GM12878 (cell line): Measurements from ENCODE around the gene ZNF234. TPM values are rescaled to one million over a fixed set of nuclear protein-coding genes. Genes with fewer than 3 reads are reported as not detected.
A peak's percentile ranks its signal among the peaks of the same experiment; 100 is the strongest.

ENCODE experiments used
- ETV6 ChIP-seq, 2 experiments: fragments of 450-650 bp in 1 of 2; IDR thresholded peaks in 1 of 2; conservative IDR thresholded peaks in 1 of 2; 2 replicates each; pipeline ENCODE4 v1.6.1; 2014; ENCODE audit warnings: antibody characterized with exemption in 1 of 2, borderline replicate concordance in 1 of 2, low read depth in 1 of 2, mild to moderate bottlenecking in 1 of 2, moderate library complexity in 1 of 2
- EZH2 ChIP-seq: IDR thresholded peaks from 2 replicates; pipeline ENCODE4 v1.6.1; 2012; ENCODE audit warnings: low read depth, mild to moderate bottlenecking, control low read depth, inconsistent platforms, low read length, borderline replicate concordance; ENCODE audit not compliant: control insufficient read depth
- KDM1A ChIP-seq: fragments of 200-600 bp; sonication (generic); IDR thresholded peaks from 2 replicates; pipeline ENCODE4 v1.6.1; 2016; ENCODE audit warnings: borderline replicate concordance
- MEF2A ChIP-seq: IDR thresholded peaks from 2 replicates; pipeline ENCODE4 v1.6.1; 2011; ENCODE audit warnings: low read depth, mild to moderate bottlenecking, low read length, moderate library complexity; ENCODE audit not compliant: insufficient read depth
- MTA2 ChIP-seq: fragments of 450-650 bp; IDR thresholded peaks from 2 replicates; pipeline ENCODE4 v1.6.1; 2016; ENCODE audit warnings: low read depth, mild to moderate bottlenecking, moderate library complexity
- NFIC ChIP-seq: IDR thresholded peaks from 2 replicates; pipeline ENCODE4 v1.6.1; 2012; ENCODE audit warnings: low read depth, mild to moderate bottlenecking, inconsistent platforms, low read length, moderate library complexity
- NR2C2 ChIP-seq: IDR thresholded peaks from 2 replicates; pipeline ENCODE4 v1.6.1; 2011; ENCODE audit warnings: borderline replicate concordance, low read depth; ENCODE audit not compliant: control insufficient read depth, insufficient read length
- NR2F1 ChIP-seq: fragments of 450-650 bp; conservative IDR thresholded peaks from 2 replicates; pipeline ENCODE4 v1.6.1; 2017; ENCODE audit warnings: mild to moderate bottlenecking
- NRF1 ChIP-seq: conservative IDR thresholded peaks from 2 replicates; pipeline ENCODE4 v1.6.1; 2011; ENCODE audit warnings: mild to moderate bottlenecking, low read depth, low read length, improper control_type of control experiment
- POLR2AphosphoS5 ChIP-seq: IDR thresholded peaks from 2 replicates; pipeline ENCODE4 v1.6.1; 2011; ENCODE audit warnings: mild to moderate bottlenecking, low read length, inconsistent platforms
- RAD51 ChIP-seq: fragments of 450-650 bp; IDR thresholded peaks from 2 replicates; pipeline ENCODE4 v1.6.1; 2016; ENCODE audit warnings: moderate library complexity, mild to moderate bottlenecking, inconsistent platforms
- RUNX3 ChIP-seq: IDR thresholded peaks from 2 replicates; pipeline ENCODE4 v1.6.1; 2012; ENCODE audit warnings: low read length, inconsistent platforms
- SIN3A ChIP-seq: IDR thresholded peaks from 2 replicates; pipeline ENCODE4 v1.6.1; 2012; ENCODE audit warnings: low read depth, low read length, improper control_type of control experiment
- SUZ12 ChIP-seq: fragments of 200-600 bp; sonication (generic); IDR thresholded peaks from one replicate; pipeline ENCODE4 v1.6.1; 2018; ENCODE audit warnings: antibody characterized with exemption, mild to moderate bottlenecking; ENCODE audit not compliant: unreplicated experiment
- TCF7 ChIP-seq: IDR thresholded peaks from 2 replicates; pipeline ENCODE4 v1.6.1; 2014; ENCODE audit warnings: antibody characterized with exemption, borderline replicate concordance
- YBX1 ChIP-seq: fragments of 450-650 bp; IDR thresholded peaks from 2 replicates; pipeline ENCODE4 v1.6.1; 2016; ENCODE audit warnings: antibody characterized with exemption
- YY1 ChIP-seq: IDR thresholded peaks from 2 replicates; pipeline ENCODE4 v1.6.1; 2011; ENCODE audit warnings: low read depth, mild to moderate bottlenecking, low read length
- ZZZ3 ChIP-seq: IDR thresholded peaks from 2 replicates; pipeline ENCODE4 v1.6.1; 2011; ENCODE audit warnings: low read depth; ENCODE audit not compliant: control insufficient read depth, insufficient read length
- polyA plus RNA-seq, 11 experiments: library from polyadenylated mRNA; depleted of rRNA in 4 of 11; unstranded in 6 of 11; stranded (reverse) in 5 of 11; fragments of >200 nt; fragmentation: Nextera tagmentation in 4 of 11; fragmentation: Illumina TruSeq in 1 of 11; extraction: Ambion mirVana in 4 of 11; extraction: Trizol in 1 of 11; gene quantifications; 1 replicate in 1 of 11; 2 replicates in 10 of 11; pipeline versions ENCODE4 v1.2.1 to v1.2.3, GENCODE V29; 2011 to 2016; ENCODE audit warnings: inconsistent platforms in 2 of 11, missing spikeins in 2 of 11, low read depth in 1 of 11
- total RNA-seq, 4 experiments: library from RNA; depleted of rRNA in 3 of 4; stranded (reverse); fragments of >200 nt in 3 of 4; fragmentation: Illumina TruSeq in 1 of 4; extraction: Trizol in 1 of 4; gene quantifications; 2 replicates each; pipeline versions ENCODE4 v1.2.1 to v1.2.3, GENCODE V29; 2013 to 2021
- TF ChIP-seq, protein P1 (sequence below): fragments of 450-650 bp; IDR thresholded peaks from 2 replicates; pipeline ENCODE4 v1.6.1; 2016; ENCODE audit warnings: mild to moderate bottlenecking, moderate library complexity, borderline replicate concordance
- TF ChIP-seq, protein P2 (sequence below): fragments of 450-650 bp; IDR thresholded peaks from 2 replicates; pipeline ENCODE4 v1.6.1; 2016; ENCODE audit warnings: mild to moderate bottlenecking
- TF ChIP-seq, protein P3 (sequence below): IDR thresholded peaks from 2 replicates; pipeline ENCODE4 v1.6.1; 2011; ENCODE audit warnings: mild to moderate bottlenecking, low read depth, low read length, moderate library complexity; ENCODE audit not compliant: insufficient replicate concordance
- TF ChIP-seq, protein P4 (sequence below): IDR thresholded peaks from 2 replicates; pipeline ENCODE4 v1.6.1; 2011; ENCODE audit warnings: borderline replicate concordance, low read depth, mild to moderate bottlenecking, moderate library complexity, low read length; ENCODE audit not compliant: insufficient read depth, poor library complexity, severe bottlenecking

ZNF234 gene
- total and polyA plus RNA-seq, 10 of the 15 experiments (the other 5 are each of a cell fraction or from before 2014, with no cell fraction given): 2.7 to 10.5 (median 5.2) TPM

DNA sequence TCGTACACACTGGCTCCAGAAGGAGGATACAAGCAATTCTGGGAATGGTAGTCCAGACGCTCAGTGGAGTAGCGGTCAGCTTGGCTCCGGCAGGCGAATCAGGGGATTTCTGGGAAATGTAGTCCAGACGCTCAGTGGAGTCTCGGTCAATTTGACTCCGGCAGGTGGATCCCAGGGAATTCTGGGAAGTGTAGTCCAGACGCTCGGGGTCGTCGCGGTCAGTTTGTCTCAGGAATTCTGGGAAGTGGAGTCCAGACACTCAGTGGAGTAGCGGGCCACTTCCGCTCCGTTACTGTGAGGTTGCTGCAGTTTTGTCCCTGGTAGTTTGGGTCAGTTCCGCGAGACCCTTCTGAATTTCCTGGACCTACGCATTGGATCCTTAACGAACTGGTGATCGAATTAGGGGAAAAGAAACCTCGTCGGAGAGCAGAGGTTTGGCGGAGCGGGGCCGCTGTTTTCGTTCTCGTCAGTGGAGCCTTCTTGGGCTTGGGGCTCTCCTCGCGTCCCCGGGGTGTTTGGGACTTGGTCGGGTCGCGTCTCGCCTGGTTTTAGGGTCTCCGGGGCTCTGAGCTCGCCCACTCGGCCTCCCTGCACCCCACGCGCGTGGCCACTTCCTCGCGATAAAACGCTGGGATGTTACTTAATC is 28.1 kb upstream of the ZNF234 start, which contains the start of gene ZNF225 (continued):
- TF ChIP-seq RUNX3 (peak; percentile 91), MTA2 (no peak), YBX1 (no peak), TCF7 (no peak), SIN3A (peak; percentile 73; the same call in 1 of the 2 replicates), ZZZ3 (no peak), RAD51 (no peak), NRF1 (no peak; the same call in 1 of the 2 replicates), NFIC (no peak), ETV6 (conservative IDR thresholded peaks at IDR 0.05 in 1 of 2, IDR thresholded peaks at IDR 0.05 in 1 of 2; ENCODE audit: borderline replicate concordance in 1 of 2, low read depth in 1 of 2) (no peak), NR2F1 (peak; percentile 81), SUZ12 (no peak), EZH2 (no peak), KDM1A (no peak), NR2C2 (no peak), YY1 (peak; percentile 79), POLR2AphosphoS5 (peak; percentile 55; the same call in 1 of the 2 replicates), MEF2A (0 out of 2 replicates have a peak, but pooled peaks have one; percentile 17)
- TF ChIP-seq, protein P1, sequence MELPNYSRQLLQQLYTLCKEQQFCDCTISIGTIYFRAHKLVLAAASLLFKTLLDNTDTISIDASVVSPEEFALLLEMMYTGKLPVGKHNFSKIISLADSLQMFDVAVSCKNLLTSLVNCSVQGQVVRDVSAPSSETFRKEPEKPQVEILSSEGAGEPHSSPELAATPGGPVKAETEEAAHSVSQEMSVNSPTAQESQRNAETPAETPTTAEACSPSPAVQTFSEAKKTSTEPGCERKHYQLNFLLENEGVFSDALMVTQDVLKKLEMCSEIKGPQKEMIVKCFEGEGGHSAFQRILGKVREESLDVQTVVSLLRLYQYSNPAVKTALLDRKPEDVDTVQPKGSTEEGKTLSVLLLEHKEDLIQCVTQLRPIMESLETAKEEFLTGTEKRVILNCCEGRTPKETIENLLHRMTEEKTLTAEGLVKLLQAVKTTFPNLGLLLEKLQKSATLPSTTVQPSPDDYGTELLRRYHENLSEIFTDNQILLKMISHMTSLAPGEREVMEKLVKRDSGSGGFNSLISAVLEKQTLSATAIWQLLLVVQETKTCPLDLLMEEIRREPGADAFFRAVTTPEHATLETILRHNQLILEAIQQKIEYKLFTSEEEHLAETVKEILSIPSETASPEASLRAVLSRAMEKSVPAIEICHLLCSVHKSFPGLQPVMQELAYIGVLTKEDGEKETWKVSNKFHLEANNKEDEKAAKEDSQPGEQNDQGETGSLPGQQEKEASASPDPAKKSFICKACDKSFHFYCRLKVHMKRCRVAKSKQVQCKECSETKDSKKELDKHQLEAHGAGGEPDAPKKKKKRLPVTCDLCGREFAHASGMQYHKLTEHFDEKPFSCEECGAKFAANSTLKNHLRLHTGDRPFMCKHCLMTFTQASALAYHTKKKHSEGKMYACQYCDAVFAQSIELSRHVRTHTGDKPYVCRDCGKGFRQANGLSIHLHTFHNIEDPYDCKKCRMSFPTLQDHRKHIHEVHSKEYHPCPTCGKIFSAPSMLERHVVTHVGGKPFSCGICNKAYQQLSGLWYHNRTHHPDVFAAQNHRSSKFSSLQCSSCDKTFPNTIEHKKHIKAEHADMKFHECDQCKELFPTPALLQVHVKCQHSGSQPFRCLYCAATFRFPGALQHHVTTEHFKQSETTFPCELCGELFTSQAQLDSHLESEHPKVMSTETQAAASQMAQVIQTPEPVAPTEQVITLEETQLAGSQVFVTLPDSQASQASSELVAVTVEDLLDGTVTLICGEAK: peak; percentile 89
- TF ChIP-seq, protein P2, sequence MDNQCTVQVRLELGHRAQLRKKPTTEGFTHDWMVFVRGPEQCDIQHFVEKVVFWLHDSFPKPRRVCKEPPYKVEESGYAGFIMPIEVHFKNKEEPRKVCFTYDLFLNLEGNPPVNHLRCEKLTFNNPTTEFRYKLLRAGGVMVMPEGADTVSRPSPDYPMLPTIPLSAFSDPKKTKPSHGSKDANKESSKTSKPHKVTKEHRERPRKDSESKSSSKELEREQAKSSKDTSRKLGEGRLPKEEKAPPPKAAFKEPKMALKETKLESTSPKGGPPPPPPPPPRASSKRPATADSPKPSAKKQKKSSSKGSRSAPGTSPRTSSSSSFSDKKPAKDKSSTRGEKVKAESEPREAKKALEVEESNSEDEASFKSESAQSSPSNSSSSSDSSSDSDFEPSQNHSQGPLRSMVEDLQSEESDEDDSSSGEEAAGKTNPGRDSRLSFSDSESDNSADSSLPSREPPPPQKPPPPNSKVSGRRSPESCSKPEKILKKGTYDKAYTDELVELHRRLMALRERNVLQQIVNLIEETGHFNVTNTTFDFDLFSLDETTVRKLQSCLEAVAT: peak; percentile 67; the same call in 1 of the 2 replicates
- TF ChIP-seq, protein P3, sequence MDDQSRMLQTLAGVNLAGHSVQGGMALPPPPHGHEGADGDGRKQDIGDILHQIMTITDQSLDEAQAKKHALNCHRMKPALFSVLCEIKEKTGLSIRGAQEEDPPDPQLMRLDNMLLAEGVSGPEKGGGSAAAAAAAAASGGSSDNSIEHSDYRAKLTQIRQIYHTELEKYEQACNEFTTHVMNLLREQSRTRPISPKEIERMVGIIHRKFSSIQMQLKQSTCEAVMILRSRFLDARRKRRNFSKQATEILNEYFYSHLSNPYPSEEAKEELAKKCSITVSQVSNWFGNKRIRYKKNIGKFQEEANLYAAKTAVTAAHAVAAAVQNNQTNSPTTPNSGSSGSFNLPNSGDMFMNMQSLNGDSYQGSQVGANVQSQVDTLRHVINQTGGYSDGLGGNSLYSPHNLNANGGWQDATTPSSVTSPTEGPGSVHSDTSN: no peak
- TF ChIP-seq, protein P4, sequence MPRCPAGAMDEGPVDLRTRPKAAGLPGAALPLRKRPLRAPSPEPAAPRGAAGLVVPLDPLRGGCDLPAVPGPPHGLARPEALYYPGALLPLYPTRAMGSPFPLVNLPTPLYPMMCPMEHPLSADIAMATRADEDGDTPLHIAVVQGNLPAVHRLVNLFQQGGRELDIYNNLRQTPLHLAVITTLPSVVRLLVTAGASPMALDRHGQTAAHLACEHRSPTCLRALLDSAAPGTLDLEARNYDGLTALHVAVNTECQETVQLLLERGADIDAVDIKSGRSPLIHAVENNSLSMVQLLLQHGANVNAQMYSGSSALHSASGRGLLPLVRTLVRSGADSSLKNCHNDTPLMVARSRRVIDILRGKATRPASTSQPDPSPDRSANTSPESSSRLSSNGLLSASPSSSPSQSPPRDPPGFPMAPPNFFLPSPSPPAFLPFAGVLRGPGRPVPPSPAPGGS: no peak
